RWPE2 (cell line): Measurements from ENCODE around the gene RNF215.

Source experiments
- ATAC-seq: fragments of 200-7000 bp; cut with Tn5 transposase; 3 replicates; pipeline ENCODE4 v1.9.1; 2021; ENCODE audit warnings: low read depth
- DNase-seq: peaks from one replicate; pipeline ENCODE4 v3.0.0-alpha.2; 2020; ENCODE audit warnings: low spot score
- H3K27ac ChIP-seq: fragments of 450-650 bp; 2 replicates; pipeline ENCODE4 v1.5.1; 2017; ENCODE audit warnings: mild to moderate bottlenecking; ENCODE audit not compliant: poor library complexity, severe bottlenecking
- H3K27me3 ChIP-seq: fragments of 250-450 bp; sonication (Bioruptor Pico); 2 replicates; pipeline ENCODE4 v1.5.1; 2021; ENCODE audit warnings: mild to moderate bottlenecking, moderate library complexity; ENCODE audit not compliant: insufficient read depth, poor library complexity, severe bottlenecking
- H3K36me3 ChIP-seq: fragments of 250-450 bp; sonication (Bioruptor Pico); 2 replicates; pipeline ENCODE4 v1.5.1; 2020; ENCODE audit warnings: low read depth, mild to moderate bottlenecking, moderate library complexity
- H3K4me1 ChIP-seq: fragments of 250-450 bp; sonication (Bioruptor Pico); 2 replicates; pipeline ENCODE4 v1.5.1; 2021; ENCODE audit warnings: mild to moderate bottlenecking, moderate library complexity; ENCODE audit not compliant: insufficient read depth, poor library complexity, severe bottlenecking
- H3K4me3 ChIP-seq: fragments of 250-450 bp; sonication (Bioruptor Pico); 2 replicates; pipeline ENCODE4 v1.5.1; 2021; ENCODE audit warnings: mild to moderate bottlenecking, moderate library complexity; ENCODE audit not compliant: severe bottlenecking
- H3K9me3 ChIP-seq: fragments of 250-450 bp; sonication (Bioruptor Pico); 2 replicates; pipeline ENCODE4 v1.5.1; 2021; ENCODE audit warnings: mild to moderate bottlenecking, moderate library complexity; ENCODE audit not compliant: severe bottlenecking
- CTCF ChIP-seq: fragments of 450-650 bp; IDR thresholded peaks from one replicate; pipeline ENCODE4 v1.5.1; 2017; ENCODE audit warnings: mild to moderate bottlenecking, moderate library complexity; ENCODE audit not compliant: poor library complexity, severe bottlenecking

RNF215 gene

GRCh38 chr22:30392661-30393321, 5.6 kb upstream of the RNF215 start:
- ATAC-seq = no peak
- no peak for TF ChIP-seq CTCF

GRCh38 chr22:30390974-30391691, 3.9 kb upstream of the RNF215 start:
- Histone ChIP-seq H3K4me3 (no peak overlapping the region), H3K27me3 (no peaks in the 10 kb centered on the region), H3K9me3 (no peaks in the 10 kb centered on the region), H3K27ac (no peak overlapping the region), H3K36me3 (no peaks in the 10 kb centered on the region), H3K4me1 (no peaks in the 10 kb centered on the region)
- ATAC-seq (peak; percentile 39; the same call in 2 of the 3 replicates), DNase-seq (no peak)
- TF ChIP-seq CTCF = peak; percentile 82

More at GRCh38 chr22:30392661-30393321, 5.6 kb upstream of the RNF215 start:
- DNase-seq = no peak
- Histone ChIP-seq H3K27me3 (no peaks in the 10 kb centered on the region), H3K4me3 (no peak overlapping the region), H3K27ac (no peak overlapping the region), H3K9me3 (no peaks in the 10 kb centered on the region), H3K36me3 (no peaks in the 10 kb centered on the region), H3K4me1 (no peaks in the 10 kb centered on the region)

- no peaks in the 10 kb centered on the region for H3K9me3 ChIP-seq
- peak overlapping the region; percentile 86 for H3K4me3 ChIP-seq
- TF ChIP-seq CTCF = no peak
- H3K4me1 ChIP-seq = no peaks in the 10 kb centered on the region
- no peak for ATAC-seq
- H3K27ac ChIP-seq = peak overlapping the region; percentile 43
- no peaks in the 10 kb centered on the region for H3K27me3 ChIP-seq
- no peak for DNase-seq
- H3K36me3 ChIP-seq = peaks cover 6% of the 10 kb centered on the region
Observed at GRCh38 chr22:30386608-30386959, 627 bp downstream of the RNF215 start.

DNA sequence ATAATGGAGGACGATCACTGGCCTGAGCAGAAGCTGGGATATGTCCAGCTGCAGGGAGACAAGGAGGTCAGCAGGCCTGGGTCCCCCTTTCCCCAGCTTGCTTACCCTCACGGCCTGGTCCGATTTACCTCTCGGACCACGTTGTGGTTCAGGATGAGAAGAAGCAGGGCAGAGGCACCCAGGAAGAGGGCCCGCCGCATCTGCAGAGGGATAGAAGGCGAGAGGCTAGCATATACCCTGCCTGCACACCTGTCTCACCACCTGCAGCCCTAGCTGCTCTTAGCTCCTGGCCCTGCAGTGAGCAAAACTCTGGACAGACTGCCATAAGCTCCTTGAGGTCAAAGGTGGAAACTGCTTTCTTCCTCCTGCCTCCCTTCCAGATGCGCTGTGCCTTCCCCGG, 1.3 kb downstream of the RNF215 start:
- ATAC-seq (no peak), DNase-seq (no peak)
- no peaks in the 10 kb centered on the region for H3K9me3 ChIP-seq
- H3K36me3 ChIP-seq = peaks cover 6% of the 10 kb centered on the region
- no peak overlapping the region for H3K4me3 ChIP-seq
- H3K4me1 ChIP-seq = no peaks in the 10 kb centered on the region
- H3K27me3 ChIP-seq = no peaks in the 10 kb centered on the region
- no peak for TF ChIP-seq CTCF
- no peak overlapping the region for H3K27ac ChIP-seq

DNA sequence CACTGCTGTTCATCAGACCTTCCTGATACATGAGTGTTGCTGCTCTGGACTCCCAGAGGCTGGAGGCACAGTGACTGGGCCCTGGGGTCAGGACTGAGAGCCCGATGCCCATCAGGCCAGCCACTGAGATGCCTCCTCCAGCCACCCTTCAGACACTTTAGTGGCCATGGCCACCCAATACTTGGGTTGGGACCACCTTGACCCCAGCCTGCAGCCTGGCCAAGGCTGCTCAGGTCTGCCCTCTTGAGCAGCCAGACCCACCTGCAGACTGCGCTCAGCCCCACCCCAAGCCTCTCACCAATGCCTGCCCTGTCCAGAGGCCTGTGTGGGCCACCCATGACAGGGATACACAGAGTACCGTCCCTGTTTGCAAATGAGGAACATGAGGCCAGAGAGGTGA, 4.2 kb downstream of the RNF215 start:
- Histone ChIP-seq H3K4me3 (no peak overlapping the region), H3K27ac (no peak overlapping the region), H3K27me3 (no peaks in the 10 kb centered on the region), H3K4me1 (no peaks in the 10 kb centered on the region), H3K9me3 (no peaks in the 10 kb centered on the region), H3K36me3 (peaks cover 6% of the 10 kb centered on the region)
- ATAC-seq = no peak
- TF ChIP-seq CTCF = no peak
- DNase-seq = no peak
